ENCODE results near the gene NPLOC4.

The NPLOC4 gene

DNA sequence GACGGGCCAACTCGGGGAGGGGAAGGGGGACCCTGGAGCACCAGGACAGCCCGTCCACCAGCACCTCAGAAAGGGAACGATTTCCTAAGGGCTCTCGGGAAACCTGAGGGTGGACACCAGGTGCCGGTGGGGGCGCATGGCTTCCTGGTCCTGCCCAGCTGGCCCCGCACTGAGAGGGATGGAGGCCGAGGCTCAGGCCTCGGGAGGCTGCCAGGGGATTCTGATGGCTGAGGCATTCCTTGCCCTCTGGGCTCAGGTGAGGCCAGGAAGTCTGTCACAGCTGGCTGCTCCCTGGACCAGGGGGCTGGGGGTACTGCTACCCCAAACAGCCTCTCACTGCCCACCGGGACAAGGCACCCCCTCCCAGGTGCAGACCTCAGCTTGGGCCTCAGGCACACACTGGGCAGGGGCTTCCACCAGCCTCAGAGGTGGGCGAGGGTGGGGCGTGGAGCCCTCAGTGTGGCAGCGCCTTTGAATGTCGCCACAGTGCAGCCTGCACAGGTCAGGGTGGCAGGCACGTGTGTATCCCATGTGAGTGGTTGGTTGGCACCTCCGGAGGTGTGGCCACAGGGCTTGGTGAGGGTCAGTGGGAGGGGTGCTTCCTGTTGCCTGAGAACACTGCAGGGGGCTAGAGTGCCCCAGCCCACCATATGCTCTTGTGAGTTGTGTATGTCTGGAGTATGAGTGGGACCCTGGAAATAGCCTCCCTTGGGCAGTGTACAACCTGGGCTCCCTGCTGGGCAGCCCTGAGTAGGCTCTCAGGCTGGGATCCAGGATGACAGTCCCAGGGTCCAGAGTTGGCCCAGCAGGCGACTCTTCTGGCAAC is 112.7 kb downstream of the NPLOC4 start:
- no peak overlapping the region for H3K27ac Mint-ChIP-seq
- H3K36me3 Mint-ChIP-seq: peaks cover 0 to 2% of the 10 kb centered on the region in 2 donors
- H3K4me3 Mint-ChIP-seq: no peak overlapping the region
- H3K4me1 Mint-ChIP-seq: peaks cover 13 to 35% of the 10 kb centered on the region in 2 donors
- DNase-seq (no peak), ATAC-seq (replicated peaks) (no peak)
- no peaks in the 10 kb centered on the region for H3K9me3 Mint-ChIP-seq
- peaks cover 6% of the 10 kb centered on the region in 2 donors for H3K27me3 Mint-ChIP-seq

- no peak overlapping the region for H3K27ac Mint-ChIP-seq
- DNase-seq (no peak), ATAC-seq (replicated peaks) (no peak)
- H3K4me1 Mint-ChIP-seq: peaks cover 13 to 36% of the 10 kb centered on the region in 2 donors
- H3K36me3 Mint-ChIP-seq: peaks cover 0 to 2% of the 10 kb centered on the region in 2 donors
- H3K4me3 Mint-ChIP-seq: no peak overlapping the region
- H3K9me3 Mint-ChIP-seq: no peaks in the 10 kb centered on the region
- H3K27me3 Mint-ChIP-seq: peaks cover 6% of the 10 kb centered on the region in 2 donors
Observed at GRCh38 chr17:81523402-81524038, 113.4 kb downstream of the NPLOC4 start.

GRCh38 chr17:81522491-81523401 is 114.2 kb downstream of the NPLOC4 start:
- Mint-ChIP-seq H3K4me3 (no peak overlapping the region), H3K36me3 (peaks cover 0 to 2% of the 10 kb centered on the region in 2 donors), H3K27me3 (peaks cover 4 to 6% of the 10 kb centered on the region in 2 donors), H3K27ac (peak overlapping the region; percentile 31), H3K4me1 (peaks cover 18 to 44% of the 10 kb centered on the region in 2 donors), H3K9me3 (no peaks in the 10 kb centered on the region)
- DNase-seq: no peak
- ATAC-seq (replicated peaks): peak in 1 of 2 donors; percentile 14

DNA sequence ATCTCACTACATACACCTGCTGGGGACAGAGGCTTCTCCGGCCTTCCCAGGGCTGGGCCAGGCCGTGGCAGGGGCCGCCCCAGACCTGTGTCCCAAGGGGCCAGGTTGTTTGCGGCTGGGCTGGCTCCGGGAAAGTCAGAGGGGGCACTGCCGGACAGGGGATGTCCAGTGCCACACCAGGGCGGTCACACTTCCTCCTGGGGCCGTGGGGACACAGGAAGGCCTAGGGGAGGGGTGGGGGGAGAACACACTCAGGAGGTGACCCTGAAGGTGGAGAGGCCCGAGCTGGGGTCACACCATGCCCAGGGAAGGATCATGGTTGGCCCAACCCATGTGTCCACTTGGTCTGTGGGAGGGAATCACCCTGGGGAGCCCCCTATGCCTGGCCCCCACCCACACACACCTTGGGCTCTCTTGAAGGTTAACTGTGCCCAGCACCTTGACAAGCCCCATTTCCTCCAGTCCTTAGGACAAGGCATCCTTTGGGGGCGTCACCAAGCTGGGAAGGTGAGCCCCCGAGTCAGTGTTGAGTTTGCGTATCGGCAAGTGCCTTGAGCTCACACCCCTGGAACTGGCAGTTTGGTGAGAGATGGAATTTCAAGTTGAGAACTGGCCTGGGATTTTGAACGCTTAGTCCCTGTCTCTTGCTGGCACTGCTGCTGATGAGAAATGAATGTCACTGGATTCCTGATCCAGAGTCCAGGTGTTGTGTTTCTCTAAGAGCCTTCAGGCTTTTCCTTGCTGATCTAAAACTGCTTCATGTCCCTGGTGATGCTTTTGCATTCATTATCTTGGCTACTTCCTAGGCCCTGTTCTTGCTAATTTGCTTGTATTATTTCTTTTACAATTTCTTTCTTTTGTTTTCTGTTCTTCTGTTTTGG is 116.7 kb downstream of the NPLOC4 start:
- H3K36me3 Mint-ChIP-seq: peaks cover 8 to 9% of the 10 kb centered on the region in 2 donors
- H3K9me3 Mint-ChIP-seq: no peaks in the 10 kb centered on the region
- DNase-seq (no peak), ATAC-seq (replicated peaks) (no peak)
- H3K4me1 Mint-ChIP-seq: peaks cover 25 to 57% of the 10 kb centered on the region in 2 donors
- no peaks in the 10 kb centered on the region for H3K27me3 Mint-ChIP-seq
- peak overlapping the region; percentile 93 for H3K27ac Mint-ChIP-seq
- H3K4me3 Mint-ChIP-seq: peak overlapping the region; percentile 97 to 98

DNA sequence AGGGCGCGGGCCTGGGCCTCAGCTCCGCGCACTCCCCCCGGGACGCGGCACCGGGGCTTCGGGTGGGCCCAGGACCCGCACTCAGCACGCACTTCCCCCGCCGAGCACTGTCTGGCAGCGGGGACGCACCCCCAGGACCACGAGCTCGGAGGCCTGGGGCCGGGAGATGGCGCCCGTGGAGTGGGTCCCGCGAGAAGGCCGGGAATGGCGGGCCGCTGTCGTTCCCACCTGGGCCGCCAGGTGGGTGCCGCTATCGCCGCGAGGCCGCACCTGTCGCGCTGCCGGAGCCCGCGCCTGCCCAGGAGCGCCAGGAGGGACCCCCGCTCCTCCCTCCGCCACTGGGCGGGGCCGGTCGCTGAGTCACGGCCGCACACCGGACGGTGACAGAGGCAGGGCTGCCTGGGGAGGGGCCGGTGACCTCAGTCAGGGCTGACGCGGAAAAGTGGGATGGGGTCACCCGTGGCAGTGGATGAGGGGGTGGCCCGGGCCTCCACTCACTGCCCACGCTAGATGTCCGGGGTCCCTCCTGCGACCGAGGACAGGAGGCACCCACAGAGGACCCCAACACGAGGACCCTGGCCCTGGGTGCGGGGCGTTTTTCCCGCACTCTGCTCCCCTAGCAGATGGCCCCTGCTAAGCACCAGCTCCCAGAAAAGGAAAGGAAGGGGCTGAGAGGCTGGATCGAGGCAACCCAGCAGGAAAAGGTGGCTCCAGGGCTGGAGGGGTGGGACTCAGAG is 117.5 kb downstream of the NPLOC4 start:
- Mint-ChIP-seq H3K4me1 (peaks cover 25 to 61% of the 10 kb centered on the region in 2 donors), H3K36me3 (peaks cover 11 to 13% of the 10 kb centered on the region in 2 donors), H3K27ac (peak overlapping the region; percentile 93), H3K4me3 (peak overlapping the region; percentile 97 to 98), H3K9me3 (no peaks in the 10 kb centered on the region), H3K27me3 (no peaks in the 10 kb centered on the region)
- DNase-seq: peak; percentile 72
- ATAC-seq (replicated peaks): peak; percentile 24 to 25

GRCh38 chr17:81518785-81519283 is 118.1 kb downstream of the NPLOC4 start:
- Mint-ChIP-seq H3K36me3 (peaks cover 11 to 13% of the 10 kb centered on the region in 2 donors), H3K4me1 (peaks cover 25 to 61% of the 10 kb centered on the region in 2 donors), H3K4me3 (peak overlapping the region; percentile 97 to 98), H3K27ac (peak overlapping the region; percentile 93), H3K27me3 (no peaks in the 10 kb centered on the region), H3K9me3 (no peaks in the 10 kb centered on the region)
- DNase-seq (peak; percentile 51), ATAC-seq (replicated peaks) (peak; percentile 6 to 7)

- Mint-ChIP-seq H3K4me1 (peaks cover 25 to 61% of the 10 kb centered on the region in 2 donors), H3K27ac (peak overlapping the region; percentile 93), H3K4me3 (peak overlapping the region; percentile 97 to 98), H3K27me3 (no peaks in the 10 kb centered on the region), H3K9me3 (no peaks in the 10 kb centered on the region), H3K36me3 (peaks cover 11 to 17% of the 10 kb centered on the region in 2 donors)
- DNase-seq (no peak), ATAC-seq (replicated peaks) (no peak)
Observed at GRCh38 chr17:81518113-81518784, 118.7 kb downstream of the NPLOC4 start.

- Mint-ChIP-seq H3K9me3 (no peaks in the 10 kb centered on the region), H3K36me3 (peaks cover 13 to 17% of the 10 kb centered on the region in 2 donors), H3K27me3 (no peaks in the 10 kb centered on the region), H3K4me3 (peak overlapping the region; percentile 97 to 98), H3K4me1 (peaks cover 24 to 55% of the 10 kb centered on the region in 2 donors), H3K27ac (peak overlapping the region; percentile 93)
- peak; percentile 49 to 51 for ATAC-seq (replicated peaks)
- peak; percentile 85 for DNase-seq
Observed at GRCh38 chr17:81517339-81518112, 119.4 kb downstream of the NPLOC4 start.

- ATAC-seq (replicated peaks) (no peak), DNase-seq (no peak)
- Mint-ChIP-seq H3K4me3 (peak overlapping the region; percentile 97 to 98), H3K27ac (peak overlapping the region; percentile 93), H3K36me3 (peaks cover 16 to 21% of the 10 kb centered on the region in 2 donors), H3K4me1 (peaks cover 26 to 50% of the 10 kb centered on the region in 2 donors), H3K9me3 (no peaks in the 10 kb centered on the region), H3K27me3 (no peaks in the 10 kb centered on the region)
Observed at GRCh38 chr17:81517009-81517338, 119.9 kb downstream of the NPLOC4 start.

DNA sequence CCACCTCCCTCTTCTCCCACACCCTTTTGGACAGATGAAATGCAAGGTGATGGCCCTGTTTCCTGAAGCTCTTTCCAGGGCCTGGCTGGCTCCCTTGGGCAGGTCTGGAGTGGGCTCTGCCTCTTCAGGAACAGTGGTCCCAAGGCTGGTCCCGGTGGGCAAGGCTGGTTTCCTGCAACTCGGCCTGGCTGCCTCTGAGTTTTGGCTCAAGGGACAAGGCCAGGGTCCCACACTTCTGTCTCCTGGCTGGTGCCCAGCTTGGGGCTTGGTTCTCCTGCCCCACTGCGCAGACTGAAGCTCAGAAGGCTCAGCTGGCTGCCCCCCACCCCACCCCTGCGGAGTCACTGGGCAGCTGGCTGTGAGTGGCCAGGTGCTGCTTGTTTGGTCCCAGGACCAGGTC is 120.5 kb downstream of the NPLOC4 start:
- Mint-ChIP-seq H3K27me3 (no peaks in the 10 kb centered on the region), H3K4me3 (peak overlapping the region; percentile 97 to 98), H3K27ac (peak overlapping the region; percentile 93), H3K36me3 (peaks cover 22 to 27% of the 10 kb centered on the region in 2 donors), H3K9me3 (no peaks in the 10 kb centered on the region), H3K4me1 (peaks cover 29 to 52% of the 10 kb centered on the region in 2 donors)
- ATAC-seq (replicated peaks) (no peak), DNase-seq (no peak)

DNA sequence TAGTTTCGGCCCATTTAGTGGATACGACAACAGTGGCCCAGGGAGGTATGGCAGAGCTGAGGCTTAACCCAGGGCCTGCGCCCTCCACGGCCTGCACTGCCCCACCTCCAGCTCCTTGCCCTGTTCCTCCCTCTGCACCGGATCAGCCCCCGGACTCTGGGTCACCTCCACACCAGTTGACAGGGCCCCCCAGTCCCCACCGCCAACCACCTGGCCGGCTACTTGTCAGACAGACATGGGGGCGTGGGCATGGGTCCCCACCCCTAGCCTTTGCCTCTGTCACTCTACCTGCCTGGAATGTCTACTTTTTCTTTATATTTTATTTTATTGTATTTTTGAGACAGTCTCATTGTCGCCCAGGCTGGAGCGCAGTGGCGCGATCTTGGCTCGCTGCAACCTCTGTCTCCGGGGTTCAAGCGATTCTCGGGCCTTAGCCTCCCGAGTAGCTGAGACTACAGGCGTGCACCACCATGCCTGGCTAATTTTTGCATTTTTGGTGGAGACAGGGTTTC is 121.3 kb downstream of the NPLOC4 start:
- Mint-ChIP-seq H3K4me3 (peak overlapping the region; percentile 97 to 98), H3K27ac (peak overlapping the region; percentile 99), H3K4me1 (peaks cover 30 to 58% of the 10 kb centered on the region in 2 donors), H3K27me3 (no peaks in the 10 kb centered on the region), H3K9me3 (no peaks in the 10 kb centered on the region), H3K36me3 (peaks cover 30 to 35% of the 10 kb centered on the region in 2 donors)
- no peak for DNase-seq
- ATAC-seq (replicated peaks): no peak
